Fibroblast of lung (primary cell): ENCODE data around the gene ITGB3. TPM values are rescaled to one million over a fixed set of nuclear protein-coding genes. Genes with fewer than 3 reads are reported as not detected.
A peak's percentile ranks its signal among the peaks of the same experiment; 100 is the strongest.

Experiments used
- DNase-seq, 2 donors: peaks; one replicate each; pipeline versions ENCODE4 v3.0.0 to v3.0.0-alpha.2; 2010; ENCODE audit warnings: low read depth in 2 of 2
- H2AFZ ChIP-seq: 2 replicates; pipeline ENCODE4 v1.5.1; 2012; ENCODE audit warnings: low read length, control low read depth, inconsistent platforms
- H3K27ac ChIP-seq: 2 replicates; pipeline ENCODE4 v1.5.1; 2011; ENCODE audit warnings: low read length, control low read depth; ENCODE audit not compliant: insufficient read depth
- H3K27me3 ChIP-seq: 2 replicates; pipeline ENCODE4 v1.5.1; 2011; ENCODE audit warnings: mild to moderate bottlenecking, low read length; ENCODE audit not compliant: control insufficient read depth, insufficient read depth
- H3K36me3 ChIP-seq: 2 replicates; pipeline ENCODE4 v1.5.1; 2011; ENCODE audit warnings: low read length; ENCODE audit not compliant: control insufficient read depth, insufficient read depth
- H3K4me1 ChIP-seq: 2 replicates; pipeline ENCODE4 v1.5.1; 2011; ENCODE audit warnings: low read length; ENCODE audit not compliant: control insufficient read depth, insufficient read depth; ENCODE audit errors: extremely low read depth
- H3K4me2 ChIP-seq: 2 replicates; pipeline ENCODE4 v1.5.1; 2011; ENCODE audit warnings: low read length, control low read depth; ENCODE audit not compliant: insufficient read depth; ENCODE audit errors: extremely low read depth
- H3K4me3 ChIP-seq, 4 experiments: fragments of 200-600 bp in 1 of 4; sonication (generic) in 1 of 4; replicated peaks in 1 of 4; 2 replicates each; pipeline ENCODE4 v1.5.1; 2011 to 2016; ENCODE audit warnings: low read length in 4 of 4, low read depth in 3 of 4, mild to moderate bottlenecking in 3 of 4, control low read depth in 2 of 4, inconsistent platforms in 1 of 4, mixed read lengths in 1 of 4; ENCODE audit not compliant: insufficient read depth in 1 of 4; ENCODE audit errors: control extremely low read depth in 1 of 4
- H3K79me2 ChIP-seq: 2 replicates; pipeline ENCODE4 v1.5.1; 2012; ENCODE audit warnings: mild to moderate bottlenecking, low read length, inconsistent platforms; ENCODE audit not compliant: control insufficient read depth, insufficient read depth
- H3K9ac ChIP-seq: 2 replicates; pipeline ENCODE4 v1.5.1; 2011; ENCODE audit warnings: mild to moderate bottlenecking, low read length, control low read depth; ENCODE audit not compliant: insufficient read depth
- H3K9me3 ChIP-seq: 2 replicates; pipeline ENCODE4 v1.5.1; 2012; ENCODE audit warnings: low read depth, low read length; ENCODE audit not compliant: control insufficient read depth, insufficient read depth
- H4K20me1 ChIP-seq: 2 replicates; pipeline ENCODE4 v1.5.1; 2011; ENCODE audit warnings: low read length; ENCODE audit not compliant: control insufficient read depth, insufficient read depth; ENCODE audit errors: extremely low read depth
- CTCF ChIP-seq, 2 donors: IDR thresholded peaks in 1 of 2; conservative IDR thresholded peaks in 1 of 2; 1 replicate in 1 of 2; 2 replicates in 1 of 2; pipeline ENCODE4 v1.5.1; 2011 to 2012; ENCODE audit warnings: low read length in 2 of 2, control low read depth in 1 of 2, inconsistent platforms in 1 of 2, low read depth in 1 of 2, mild to moderate bottlenecking in 1 of 2
- EZH2 ChIP-seq: IDR thresholded peaks from 2 replicates; pipeline ENCODE4 v1.5.1; 2012; ENCODE audit warnings: low read length, control low read depth, mild to moderate bottlenecking; ENCODE audit errors: missing control alignments
- polyA plus RNA-seq, 2 donors: library from polyadenylated mRNA; depleted of rRNA in 1 of 2; stranded (reverse) in 1 of 2; unstranded in 1 of 2; fragments of >200 nt; gene quantifications; 2 replicates each; pipeline ENCODE4 v1.2.1, GENCODE V29; 2011 to 2012; ENCODE audit warnings: missing spikeins in 1 of 2
- total RNA-seq: library from RNA; depleted of rRNA; stranded (reverse); fragments of >200 nt; gene quantifications from 2 replicates; pipeline ENCODE4 v1.2.1, GENCODE V29; 2014

The ITGB3 gene
- total and polyA plus RNA-seq, 2 donors (not counting 1 experiment from before 2014, with no cell fraction given): 22.0 to 23.3 TPM

DNA sequence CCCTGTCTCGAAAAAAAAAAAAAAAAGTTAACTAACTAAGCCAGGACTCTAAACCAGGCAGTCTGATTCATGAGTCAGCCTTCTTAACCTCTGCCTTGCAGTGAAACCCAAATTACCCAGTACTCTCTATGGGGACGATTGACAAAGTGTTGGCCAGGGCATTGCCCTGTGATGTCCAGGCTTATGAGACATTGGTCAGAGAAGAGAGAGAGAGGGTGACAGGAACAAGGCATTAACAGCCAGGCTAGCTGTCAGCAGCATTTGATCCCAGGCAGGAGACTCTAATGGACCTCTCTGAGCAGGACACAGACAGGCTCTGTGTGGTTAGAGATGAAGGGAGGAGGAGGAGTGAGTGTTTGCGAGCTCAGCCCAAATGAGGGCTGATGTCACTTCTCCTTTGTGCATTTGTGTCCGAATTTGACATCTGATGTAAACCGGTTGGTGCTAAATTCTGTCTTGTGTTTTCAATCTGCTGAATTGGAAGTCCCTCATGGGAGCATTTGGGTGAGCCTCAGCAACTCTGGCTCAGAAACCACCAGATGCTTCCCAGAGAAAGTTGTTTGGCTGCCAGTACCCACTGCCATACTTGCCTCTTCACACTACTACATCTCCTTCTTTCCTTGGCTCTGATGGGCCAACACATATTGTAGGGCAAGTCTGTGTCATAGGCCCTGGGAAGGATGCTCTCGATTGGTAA, 48.8 kb upstream of the ITGB3 start:
- Histone ChIP-seq H4K20me1 (no peaks in the 10 kb centered on the region), H2AFZ (peak overlapping the region; percentile 65), H3K9ac (no peak overlapping the region), H3K27me3 (no peaks in the 10 kb centered on the region), H3K27ac (peak overlapping the region; percentile 8), H3K4me1 (peaks cover 17% of the 10 kb centered on the region), H3K4me2 (peak overlapping the region; percentile 9), H3K36me3 (no peaks in the 10 kb centered on the region), H3K9me3 (no peaks in the 10 kb centered on the region), H3K79me2 (no peaks in the 10 kb centered on the region), H3K4me3 (no peak overlapping the region)
- no peak for TF ChIP-seq CTCF (conservative IDR thresholded peaks at IDR 0.05 in 1 of 2, IDR thresholded peaks at IDR 0.05 in 1 of 2; ENCODE audit: low read depth in 1 of 2, low read length in 2 of 2)
- no peak for TF ChIP-seq EZH2
- peak; percentile 43 to 65 for DNase-seq

DNA sequence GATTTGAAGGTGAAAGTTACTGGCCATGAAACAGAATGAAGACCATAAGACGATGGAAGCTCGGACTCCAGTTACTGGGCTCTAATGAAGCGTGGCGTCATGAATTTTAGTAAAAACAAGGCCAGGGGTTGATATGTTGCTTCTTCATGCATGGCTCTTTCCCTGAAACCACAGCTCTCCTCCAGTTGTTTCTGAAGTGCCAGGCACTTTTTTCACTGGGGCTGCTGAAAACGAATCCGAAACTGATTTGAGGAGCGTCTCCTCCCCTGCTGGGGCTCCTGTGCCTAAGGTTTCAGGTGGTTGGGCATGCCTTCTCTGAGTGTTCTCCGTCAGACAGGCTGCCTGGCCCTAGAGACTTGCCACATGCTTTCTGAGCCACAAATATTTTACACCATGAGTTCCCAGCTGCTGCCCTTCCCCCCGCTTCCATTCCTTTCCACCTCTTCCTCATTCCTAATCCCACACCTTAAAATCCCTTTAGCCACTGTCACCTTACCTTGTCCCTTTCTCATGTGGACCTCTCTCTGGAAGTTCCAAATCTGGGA, 48.1 kb upstream of the ITGB3 start:
- Histone ChIP-seq H3K79me2 (no peaks in the 10 kb centered on the region), H3K4me2 (peak overlapping the region; percentile 9), H3K4me3 (no peak overlapping the region), H4K20me1 (no peaks in the 10 kb centered on the region), H3K9me3 (no peaks in the 10 kb centered on the region), H3K9ac (no peak overlapping the region), H3K36me3 (no peaks in the 10 kb centered on the region), H3K4me1 (peaks cover 17% of the 10 kb centered on the region), H3K27ac (peak overlapping the region; percentile 8), H2AFZ (no peak overlapping the region), H3K27me3 (no peaks in the 10 kb centered on the region)
- DNase-seq: peak; percentile 50 to 90
- TF ChIP-seq CTCF (conservative IDR thresholded peaks at IDR 0.05 in 1 of 2, IDR thresholded peaks at IDR 0.05 in 1 of 2; ENCODE audit: low read depth in 1 of 2, low read length in 2 of 2) (no peak), EZH2 (no peak)

DNA sequence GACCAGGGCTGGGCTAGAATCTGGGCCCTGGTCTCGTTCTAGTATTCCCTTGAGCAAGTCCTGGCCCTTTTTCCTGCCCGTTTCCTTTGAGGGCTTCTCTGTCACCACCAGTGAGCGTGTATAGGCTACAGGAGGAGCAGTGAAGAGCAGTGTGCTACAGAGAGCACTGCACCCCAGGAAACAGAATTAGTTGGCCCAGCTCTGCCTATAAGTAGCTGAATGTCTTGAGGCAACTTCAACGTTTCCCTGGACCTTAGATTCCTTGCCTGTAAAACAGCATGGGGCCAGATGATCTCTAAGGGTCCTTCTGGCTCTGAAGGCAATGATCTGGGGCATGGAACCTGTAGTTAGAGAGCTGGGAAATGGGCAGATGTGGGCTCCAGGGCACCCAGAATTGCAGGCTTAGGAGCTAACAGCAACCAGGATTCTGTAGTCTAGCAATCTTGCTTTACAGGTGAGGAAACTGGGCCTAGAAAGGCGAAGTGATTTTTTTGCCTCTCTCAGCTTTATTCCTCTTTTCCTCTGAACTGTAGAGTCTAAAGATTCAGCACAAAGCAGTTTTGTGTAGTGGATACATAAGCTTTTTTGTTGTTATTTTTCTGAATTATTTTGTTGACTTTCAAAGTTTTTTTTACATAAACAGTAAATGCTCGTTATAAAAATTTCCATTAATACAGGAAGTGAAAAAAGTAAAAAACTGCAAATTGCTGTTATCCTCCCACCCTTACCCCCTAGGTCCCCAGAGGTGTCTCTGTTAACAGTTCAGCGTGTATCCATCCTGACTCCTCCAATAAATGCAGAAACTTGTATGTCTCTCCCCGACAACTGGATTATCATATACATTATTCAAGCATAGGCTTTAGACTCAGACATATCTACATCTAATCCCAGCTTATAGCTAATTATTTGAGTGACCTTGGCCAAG, 46.2 kb upstream of the ITGB3 start:
- H3K9ac ChIP-seq: no peak overlapping the region
- no peaks in the 10 kb centered on the region for H3K36me3 ChIP-seq
- no peak overlapping the region for H2AFZ ChIP-seq
- H3K4me3 ChIP-seq: no peak overlapping the region
- no peak overlapping the region for H3K4me2 ChIP-seq
- H3K27ac ChIP-seq: no peak overlapping the region
- no peak for DNase-seq
- H4K20me1 ChIP-seq: no peaks in the 10 kb centered on the region
- no peaks in the 10 kb centered on the region for H3K27me3 ChIP-seq
- TF ChIP-seq CTCF (conservative IDR thresholded peaks at IDR 0.05 in 1 of 2, IDR thresholded peaks at IDR 0.05 in 1 of 2; ENCODE audit: low read depth in 1 of 2, low read length in 2 of 2) (no peak), EZH2 (no peak)
- H3K79me2 ChIP-seq: no peaks in the 10 kb centered on the region
- H3K9me3 ChIP-seq: no peaks in the 10 kb centered on the region
- H3K4me1 ChIP-seq: peaks cover 17% of the 10 kb centered on the region
